Measurements from ENCODE around the gene SPINT2. TPM values are rescaled to one million over a fixed set of nuclear protein-coding genes. Genes with fewer than 3 reads are reported as not detected.
"Not testable (repeated sequence)": the region's sequence is repeated elsewhere in the genome, so short reads cannot be mapped to it uniquely, and the experiment has no call there.

The SPINT2 gene
- total and polyA plus RNA-seq, 2 of the 13 experiments (the other 11 are each of a cell fraction or from before 2014, with no cell fraction given) = 0.31 to 0.77 TPM

DNA sequence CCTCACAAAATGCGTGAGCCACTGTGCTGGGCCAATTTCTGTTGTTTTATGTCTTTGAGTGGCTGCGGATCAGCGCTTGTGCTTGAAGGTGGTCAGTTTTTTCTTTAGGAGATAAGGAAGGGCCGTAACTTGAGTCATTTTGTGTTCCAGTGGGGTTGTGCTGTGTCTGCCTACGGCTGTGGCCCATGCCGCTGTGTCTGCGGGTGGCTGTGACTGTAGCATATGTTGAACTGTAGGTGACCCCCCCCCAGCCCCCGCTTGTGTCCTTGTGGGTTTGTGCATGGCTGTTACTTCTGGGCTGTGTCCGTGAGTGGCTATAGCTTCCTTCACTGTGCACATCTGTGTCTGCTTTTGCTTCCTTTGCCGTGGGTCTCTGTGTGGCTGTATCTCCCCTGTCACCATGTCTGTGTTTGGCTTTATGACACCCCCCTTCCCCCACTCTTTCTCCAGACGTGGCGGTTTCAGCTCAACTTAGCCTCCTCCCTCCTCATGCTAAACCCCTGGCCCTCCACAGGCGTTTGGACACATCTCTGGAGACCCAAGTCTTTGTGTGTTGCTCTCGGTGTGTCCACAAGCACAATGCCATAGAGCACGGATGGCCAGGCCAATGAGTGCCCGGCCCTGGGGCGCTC, 8.9 kb upstream of the SPINT2 start:
- FAIRE-seq (no peak), DNase-seq (ENCODE audit: low spot score) (no peak), ATAC-seq (no peak)
- H3K79me2 ChIP-seq (ENCODE audit: insufficient read depth, low read length) = no peaks in the 10 kb centered on the region
- H3K27ac ChIP-seq (ENCODE audit: extremely low read length, insufficient read depth, low read length) = no peak overlapping the region
- intact Hi-C loops (cut with micrococcal nuclease; ENCODE audit: unreplicated experiment) = no loop called here
- no peak for TF ChIP-seq SMARCC2 (IDR thresholded peaks at IDR 0.05)
- no peak for TF ChIP-seq POLR2AphosphoS2 (IDR thresholded peaks at IDR 0.05; ENCODE audit: low read depth, low read length)
- no peak for TF ChIP-seq ZMYM4 (CRISPR knock-in tag; IDR thresholded peaks at IDR 0.05)
- no peak for TF ChIP-seq POLR2A (IDR thresholded peaks at IDR 0.05; ENCODE audit: insufficient read depth in 1 of 2, low read depth in 2 of 2, low read length in 2 of 2)
- no peak for TF ChIP-seq SNAI1 (CRISPR knock-in tag; IDR thresholded peaks at IDR 0.05; ENCODE audit: borderline replicate concordance)
- TF ChIP-seq FOXP1 (IDR thresholded peaks at IDR 0.05) = no peak
- TF ChIP-seq FOXP1 (CRISPR knock-in tag; IDR thresholded peaks at IDR 0.05) = no peak
- TF ChIP-seq, protein P1, sequence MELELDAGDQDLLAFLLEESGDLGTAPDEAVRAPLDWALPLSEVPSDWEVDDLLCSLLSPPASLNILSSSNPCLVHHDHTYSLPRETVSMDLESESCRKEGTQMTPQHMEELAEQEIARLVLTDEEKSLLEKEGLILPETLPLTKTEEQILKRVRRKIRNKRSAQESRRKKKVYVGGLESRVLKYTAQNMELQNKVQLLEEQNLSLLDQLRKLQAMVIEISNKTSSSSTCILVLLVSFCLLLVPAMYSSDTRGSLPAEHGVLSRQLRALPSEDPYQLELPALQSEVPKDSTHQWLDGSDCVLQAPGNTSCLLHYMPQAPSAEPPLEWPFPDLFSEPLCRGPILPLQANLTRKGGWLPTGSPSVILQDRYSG (CRISPR knock-in tag; IDR thresholded peaks at IDR 0.05) = no peak
- no peak for TF ChIP-seq ATF1 (CRISPR knock-in tag; IDR thresholded peaks at IDR 0.05)
- TF ChIP-seq ZNF292 (CRISPR knock-in tag; IDR thresholded peaks at IDR 0.05; ENCODE audit: borderline replicate concordance, low read depth) = no peak
- TF ChIP-seq NR1H2 (CRISPR knock-in tag; IDR thresholded peaks at IDR 0.05; ENCODE audit: borderline replicate concordance, low read depth) = no peak
- TF ChIP-seq ZNF737 (CRISPR knock-in tag; IDR thresholded peaks at IDR 0.05; ENCODE audit: borderline replicate concordance) = no peak
- TF ChIP-seq, protein P2, sequence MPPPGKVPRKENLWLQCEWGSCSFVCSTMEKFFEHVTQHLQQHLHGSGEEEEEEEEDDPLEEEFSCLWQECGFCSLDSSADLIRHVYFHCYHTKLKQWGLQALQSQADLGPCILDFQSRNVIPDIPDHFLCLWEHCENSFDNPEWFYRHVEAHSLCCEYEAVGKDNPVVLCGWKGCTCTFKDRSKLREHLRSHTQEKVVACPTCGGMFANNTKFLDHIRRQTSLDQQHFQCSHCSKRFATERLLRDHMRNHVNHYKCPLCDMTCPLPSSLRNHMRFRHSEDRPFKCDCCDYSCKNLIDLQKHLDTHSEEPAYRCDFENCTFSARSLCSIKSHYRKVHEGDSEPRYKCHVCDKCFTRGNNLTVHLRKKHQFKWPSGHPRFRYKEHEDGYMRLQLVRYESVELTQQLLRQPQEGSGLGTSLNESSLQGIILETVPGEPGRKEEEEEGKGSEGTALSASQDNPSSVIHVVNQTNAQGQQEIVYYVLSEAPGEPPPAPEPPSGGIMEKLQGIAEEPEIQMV (CRISPR knock-in tag; IDR thresholded peaks at IDR 0.05; ENCODE audit: low read depth) = no peak
- H3K9ac ChIP-seq (ENCODE audit: insufficient read depth, low read depth, low read length) = no peak overlapping the region
- WGBS (ENCODE audit: low lambda C conversion rate) = 51% methylated on average over 13 of the region's 17 CpGs
- H4K20me1 ChIP-seq (ENCODE audit: insufficient read depth, low read length) = no peaks in the 10 kb centered on the region
- no TSS peak for BruUV-seq (replicated peaks)
- in situ Hi-C loops (cut with HindIII; ENCODE audit: extremely low pct_ligation_motif_present, low pct_unique_long_range_greater_than_20kb) = no loop called here
- H3K9me3 ChIP-seq (ENCODE audit: low read length) = no peaks in the 10 kb centered on the region
- H3K27me3 ChIP-seq (ENCODE audit: control insufficient read depth in 1 of 2, insufficient read depth in 2 of 2, low read length in 2 of 2) = peaks cover 4 to 20% of the 10 kb centered on the region in 2 experiments; a peak in 3 of 5 replicates
- no peak overlapping the region for H2AFZ ChIP-seq (ENCODE audit: low read length)
- no peaks in the 10 kb centered on the region for H3K36me3 ChIP-seq (replicated peaks in 1 of 2; ENCODE audit: control insufficient read depth in 1 of 2, insufficient read depth in 2 of 2, low read length in 2 of 2)
- H3K4me2 ChIP-seq (ENCODE audit: low read depth, low read length) = no peak overlapping the region
- ChIA-PET CTCF (ENCODE audit: low intra/inter-chr PET ratio, low total read pairs) (no interaction called here), POLR2A (no interaction called here)
- H3K4me1 ChIP-seq (ENCODE audit: insufficient read depth, low read length) = peaks cover 19% of the 10 kb centered on the region
- H3K4me3 ChIP-seq (replicated peaks in 1 of 3; ENCODE audit: insufficient read depth in 1 of 3, low read depth in 2 of 3, low read length in 3 of 3) = no peak overlapping the region

DNA sequence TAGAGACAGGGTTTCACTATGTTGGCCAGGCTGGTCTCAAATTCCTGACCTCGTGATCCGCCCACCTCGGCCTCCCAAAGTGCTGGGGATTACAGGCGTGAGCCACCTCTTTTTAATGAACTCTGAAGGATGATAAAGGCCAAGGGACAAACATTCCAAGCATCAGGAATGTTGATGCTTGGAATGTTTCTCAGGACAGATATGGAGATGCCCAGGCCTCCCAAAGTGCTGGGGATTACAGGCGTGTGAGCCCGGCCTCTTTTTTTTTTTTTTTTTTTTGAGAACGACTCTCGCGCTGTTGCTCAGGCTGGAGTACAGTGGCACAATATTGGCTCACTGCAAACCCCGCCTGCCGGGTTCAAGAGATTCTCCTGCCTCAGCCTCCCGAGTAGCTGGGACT, 2.4 kb upstream of the SPINT2 start:
- FAIRE-seq; H3K27me3 ChIP-seq (ENCODE audit: control insufficient read depth in 1 of 2, insufficient read depth in 2 of 2, low read length in 2 of 2); H4K20me1 ChIP-seq (ENCODE audit: insufficient read depth, low read length); BruUV-seq (replicated peaks); H3K4me3 ChIP-seq (replicated peaks in 1 of 3; ENCODE audit: insufficient read depth in 1 of 3, low read depth in 2 of 3, low read length in 3 of 3); H3K27ac ChIP-seq (ENCODE audit: extremely low read length, insufficient read depth, low read length); H2AFZ ChIP-seq (ENCODE audit: low read length); in situ Hi-C loops (cut with HindIII; ENCODE audit: extremely low pct_ligation_motif_present, low pct_unique_long_range_greater_than_20kb); H3K36me3 ChIP-seq (replicated peaks in 1 of 2; ENCODE audit: control insufficient read depth in 1 of 2, insufficient read depth in 2 of 2, low read length in 2 of 2); H3K4me2 ChIP-seq (ENCODE audit: low read depth, low read length); CTCF ChIA-PET (ENCODE audit: low intra/inter-chr PET ratio, low total read pairs); ATAC-seq; H3K79me2 ChIP-seq (ENCODE audit: insufficient read depth, low read length); H3K9me3 ChIP-seq (ENCODE audit: low read length); DNase-seq (ENCODE audit: low spot score); POLR2A ChIA-PET; intact Hi-C loops (cut with micrococcal nuclease; ENCODE audit: unreplicated experiment); H3K9ac ChIP-seq (ENCODE audit: insufficient read depth, low read depth, low read length): not testable (repeated sequence)
- 39% methylated on average over 12 of the region's 12 CpGs for WGBS (ENCODE audit: low lambda C conversion rate)
- H3K4me1 ChIP-seq (ENCODE audit: insufficient read depth, low read length) = peaks cover 41% of the 10 kb centered on the region
